GM23338 (cell line): ENCODE data around the gene PDE7B. TPM values are rescaled to one million over a fixed set of nuclear protein-coding genes. Genes with fewer than 3 reads are reported as not detected.

Experiments used
- ATAC-seq: fragments of 200-7000 bp; cut with Tn5 transposase; 3 replicates; pipeline ENCODE4 v1.9.1; 2020
- DNase-seq: peaks from one replicate; pipeline ENCODE4 v3.0.0-alpha.2; 2015; ENCODE audit warnings: low spot score
- H2AFZ ChIP-seq: fragments of 200-600 bp; sonication (generic); 2 replicates; pipeline ENCODE4 v1.8.0; 2016; ENCODE audit warnings: antibody characterized with exemption, mild to moderate bottlenecking, moderate library complexity
- H3F3A ChIP-seq: fragments of 200-600 bp; sonication (generic); replicated peaks from 2 replicates; pipeline ENCODE4 v1.8.0; 2017; ENCODE audit warnings: antibody characterized with exemption, mixed run types, low read depth
- H3K27ac ChIP-seq: fragments of 200-600 bp; sonication (generic); 2 replicates; pipeline ENCODE4 v1.6.1; 2016; ENCODE audit warnings: low read depth
- H3K27me3 ChIP-seq: fragments of 200-600 bp; sonication (generic); 2 replicates; pipeline ENCODE4 v1.8.0; 2016; ENCODE audit warnings: mild to moderate bottlenecking, mixed run types, moderate library complexity; ENCODE audit not compliant: insufficient read depth
- H3K36me3 ChIP-seq: fragments of 200-600 bp; sonication (generic); 2 replicates; pipeline ENCODE4 v1.8.0; 2016; ENCODE audit warnings: mild to moderate bottlenecking; ENCODE audit not compliant: insufficient read depth
- H3K4me1 ChIP-seq: fragments of 200-600 bp; sonication (generic); 2 replicates; pipeline ENCODE4 v1.8.0; 2016; ENCODE audit warnings: mild to moderate bottlenecking, moderate library complexity; ENCODE audit not compliant: insufficient read depth
- H3K4me2 ChIP-seq: fragments of 200-600 bp; sonication (generic); 2 replicates; pipeline ENCODE4 v1.7.1; 2017; ENCODE audit warnings: mixed run types
- H3K4me3 ChIP-seq: fragments of 200-600 bp; sonication (generic); 2 replicates; pipeline ENCODE4 v1.6.1; 2016; ENCODE audit warnings: mixed run types
- H3K79me2 ChIP-seq: fragments of 200-600 bp; sonication (generic); replicated peaks from 2 replicates; pipeline ENCODE4 v1.8.0; 2017; ENCODE audit warnings: mild to moderate bottlenecking; ENCODE audit not compliant: insufficient read depth
- H3K9me2 ChIP-seq: fragments of 200-600 bp; sonication (generic); 2 replicates; pipeline ENCODE4 v1.8.0; 2017; ENCODE audit not compliant: insufficient read depth
- H4K20me1 ChIP-seq: fragments of 200-600 bp; sonication (generic); replicated peaks from 2 replicates; pipeline ENCODE4 v1.8.0; 2017; ENCODE audit warnings: mild to moderate bottlenecking; ENCODE audit not compliant: insufficient read depth
- H3K27ac Mint-ChIP-seq: 2 replicates; pipeline ENCODE4 v1.8.0; 2020; ENCODE audit warnings: inconsistent platforms, mild to moderate bottlenecking, moderate library complexity, mixed read lengths
- H3K27me3 Mint-ChIP-seq: 3 replicates; pipeline ENCODE4 v1.8.0; 2022; ENCODE audit warnings: low read depth, mild to moderate bottlenecking, moderate library complexity, mixed read lengths, inconsistent platforms; ENCODE audit not compliant: insufficient read depth, poor library complexity
- H3K36me3 Mint-ChIP-seq: 3 replicates; pipeline ENCODE4 v1.8.0; 2021; ENCODE audit warnings: low read depth, mild to moderate bottlenecking, inconsistent platforms, moderate library complexity, mixed read lengths
- H3K4me1 Mint-ChIP-seq: 3 replicates; pipeline ENCODE4 v1.8.0; 2020; ENCODE audit warnings: mild to moderate bottlenecking, inconsistent platforms, mixed read lengths
- H3K4me3 Mint-ChIP-seq: 3 replicates; pipeline ENCODE4 v1.8.0; 2021; ENCODE audit warnings: moderate library complexity, mild to moderate bottlenecking, inconsistent platforms, mixed read lengths
- H3K9me3 Mint-ChIP-seq: 3 replicates; pipeline ENCODE4 v1.8.0; 2020; ENCODE audit warnings: moderate library complexity, mild to moderate bottlenecking, inconsistent platforms, mixed read lengths
- CREB1 ChIP-seq: fragments of 250-450 bp; sonication (Bioruptor Pico); IDR thresholded peaks from 2 replicates; pipeline ENCODE4 v1.5.0; 2020; ENCODE audit warnings: low read depth, mild to moderate bottlenecking, moderate library complexity
- EZH2 ChIP-seq: fragments of 200-600 bp; sonication (generic); IDR thresholded peaks from one replicate; pipeline ENCODE4 v1.8.0; 2017; ENCODE audit warnings: antibody characterized with exemption, mild to moderate bottlenecking, low read depth; ENCODE audit not compliant: unreplicated experiment
- EZH2phosphoT487 ChIP-seq: fragments of 200-600 bp; sonication (generic); IDR thresholded peaks from one replicate; pipeline ENCODE4 v1.8.1; 2018; ENCODE audit warnings: antibody characterized with exemption; ENCODE audit not compliant: unreplicated experiment
- JUNB ChIP-seq: IDR thresholded peaks from one replicate; pipeline ENCODE4 v1.6.1; 2016; ENCODE audit warnings: antibody characterized with exemption; ENCODE audit not compliant: unreplicated experiment
- NANOG ChIP-seq: IDR thresholded peaks from 2 replicates; pipeline ENCODE4 v1.6.1; 2016; ENCODE audit warnings: antibody characterized with exemption, borderline replicate concordance
- POLR2AphosphoS5 ChIP-seq: IDR thresholded peaks from 2 replicates; pipeline ENCODE4 v1.6.1; 2016; ENCODE audit warnings: antibody characterized with exemption, low read depth
- STAT1 ChIP-seq: IDR thresholded peaks from one replicate; pipeline ENCODE4 v1.6.1; 2016; ENCODE audit warnings: antibody characterized with exemption; ENCODE audit not compliant: unreplicated experiment
- ZNF114 ChIP-seq: fragments of 250-450 bp; sonication (Bioruptor Pico); IDR thresholded peaks from 2 replicates; pipeline ENCODE4 v1.5.0; 2020; ENCODE audit warnings: mild to moderate bottlenecking, moderate library complexity
- ZNF331 ChIP-seq: fragments of 250-450 bp; sonication (Bioruptor Pico); IDR thresholded peaks from 2 replicates; pipeline ENCODE4 v1.5.0; 2020; ENCODE audit warnings: low read depth, mild to moderate bottlenecking, moderate library complexity
- polyA plus RNA-seq: library from polyadenylated mRNA; unstranded; fragments of >200 nt; fragmentation: Nextera tagmentation; extraction: Ambion mirVana; gene quantifications from 2 replicates; pipeline ENCODE4 v1.2.1, GENCODE V29; 2016
- total RNA-seq: library from RNA; depleted of rRNA; stranded (reverse); fragments of >200 nt; shearing (Covaris generic); gene quantifications from 2 replicates; pipeline ENCODE4 v1.2.3, GENCODE V29; 2014
- TF ChIP-seq, protein P1 (sequence below), 2 experiments: fragments of 200-600 bp in 1 of 2; sonication (generic) in 1 of 2; conservative IDR thresholded peaks; 2 replicates each; pipeline versions ENCODE4 v1.5.1 to v1.6.1; 2016 to 2017; ENCODE audit warnings: antibody characterized with exemption in 2 of 2, low read depth in 2 of 2, mild to moderate bottlenecking in 2 of 2, moderate library complexity in 1 of 2
- TF ChIP-seq, protein P2 (sequence below): IDR thresholded peaks from 2 replicates; pipeline ENCODE4 v1.6.1; 2016; ENCODE audit warnings: antibody characterized with exemption
- TF ChIP-seq, protein P3 (sequence below): IDR thresholded peaks from one replicate; pipeline ENCODE4 v1.6.1; 2018; ENCODE audit warnings: antibody characterized with exemption; ENCODE audit not compliant: unreplicated experiment
- TF ChIP-seq, protein P4 (sequence below): fragments of 250-450 bp; sonication (Bioruptor Pico); IDR thresholded peaks from 2 replicates; pipeline ENCODE4 v1.5.0; 2020; ENCODE audit warnings: mild to moderate bottlenecking, moderate library complexity

Gene PDE7B
- total and polyA plus RNA-seq, 2 experiments from 2014 or later, result 0.07 TPM; not detected in 1

DNA sequence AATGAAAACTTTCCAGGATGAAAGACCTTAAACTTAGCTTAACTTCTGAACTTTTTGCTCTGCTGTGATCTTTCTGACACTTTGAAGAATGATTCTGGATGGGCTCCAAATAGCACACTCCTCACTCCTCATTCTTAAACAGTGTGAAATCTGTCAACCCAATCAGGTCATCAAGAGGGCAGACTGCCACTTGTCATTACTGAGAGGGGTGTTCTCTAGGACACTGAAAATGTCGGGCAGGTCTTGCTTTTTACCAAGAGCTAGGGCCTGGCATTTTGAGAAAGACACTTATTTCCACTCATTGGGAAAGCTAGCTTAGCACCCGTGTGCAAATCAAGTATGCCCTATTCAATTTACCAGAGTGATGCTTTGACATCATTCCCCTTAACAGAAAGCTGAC is 276.4 kb downstream of the PDE7B start:
- H3K4me3 Mint-ChIP-seq, result no peak overlapping the region
- no peaks in the 10 kb centered on the region for H3K27me3 Mint-ChIP-seq
- H3K79me2 ChIP-seq, result no peaks in the 10 kb centered on the region
- H3K4me1 Mint-ChIP-seq, result peaks cover 2% of the 10 kb centered on the region; the same call in 2 of the 3 replicates
- DNase-seq, result no peak
- ATAC-seq, result no peak
- H3K36me3 ChIP-seq, result no peaks in the 10 kb centered on the region; the same call in 1 of the 2 replicates
- H3K4me2 ChIP-seq, result no peak overlapping the region
- H3K36me3 Mint-ChIP-seq, result no peaks in the 10 kb centered on the region
- no peak overlapping the region for H3K27ac ChIP-seq
- no peak for TF ChIP-seq STAT1
- no peak for TF ChIP-seq NANOG
- TF ChIP-seq, protein P1, sequence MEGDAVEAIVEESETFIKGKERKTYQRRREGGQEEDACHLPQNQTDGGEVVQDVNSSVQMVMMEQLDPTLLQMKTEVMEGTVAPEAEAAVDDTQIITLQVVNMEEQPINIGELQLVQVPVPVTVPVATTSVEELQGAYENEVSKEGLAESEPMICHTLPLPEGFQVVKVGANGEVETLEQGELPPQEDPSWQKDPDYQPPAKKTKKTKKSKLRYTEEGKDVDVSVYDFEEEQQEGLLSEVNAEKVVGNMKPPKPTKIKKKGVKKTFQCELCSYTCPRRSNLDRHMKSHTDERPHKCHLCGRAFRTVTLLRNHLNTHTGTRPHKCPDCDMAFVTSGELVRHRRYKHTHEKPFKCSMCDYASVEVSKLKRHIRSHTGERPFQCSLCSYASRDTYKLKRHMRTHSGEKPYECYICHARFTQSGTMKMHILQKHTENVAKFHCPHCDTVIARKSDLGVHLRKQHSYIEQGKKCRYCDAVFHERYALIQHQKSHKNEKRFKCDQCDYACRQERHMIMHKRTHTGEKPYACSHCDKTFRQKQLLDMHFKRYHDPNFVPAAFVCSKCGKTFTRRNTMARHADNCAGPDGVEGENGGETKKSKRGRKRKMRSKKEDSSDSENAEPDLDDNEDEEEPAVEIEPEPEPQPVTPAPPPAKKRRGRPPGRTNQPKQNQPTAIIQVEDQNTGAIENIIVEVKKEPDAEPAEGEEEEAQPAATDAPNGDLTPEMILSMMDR (conservative IDR thresholded peaks at IDR 0.05; ENCODE audit: low read depth in 2 of 2), result no peak
- TF ChIP-seq, protein P2, sequence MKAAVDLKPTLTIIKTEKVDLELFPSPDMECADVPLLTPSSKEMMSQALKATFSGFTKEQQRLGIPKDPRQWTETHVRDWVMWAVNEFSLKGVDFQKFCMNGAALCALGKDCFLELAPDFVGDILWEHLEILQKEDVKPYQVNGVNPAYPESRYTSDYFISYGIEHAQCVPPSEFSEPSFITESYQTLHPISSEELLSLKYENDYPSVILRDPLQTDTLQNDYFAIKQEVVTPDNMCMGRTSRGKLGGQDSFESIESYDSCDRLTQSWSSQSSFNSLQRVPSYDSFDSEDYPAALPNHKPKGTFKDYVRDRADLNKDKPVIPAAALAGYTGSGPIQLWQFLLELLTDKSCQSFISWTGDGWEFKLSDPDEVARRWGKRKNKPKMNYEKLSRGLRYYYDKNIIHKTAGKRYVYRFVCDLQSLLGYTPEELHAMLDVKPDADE, result no peak
- TF ChIP-seq JUNB, result no peak
- TF ChIP-seq EZH2, result no peak
- TF ChIP-seq, protein P3, sequence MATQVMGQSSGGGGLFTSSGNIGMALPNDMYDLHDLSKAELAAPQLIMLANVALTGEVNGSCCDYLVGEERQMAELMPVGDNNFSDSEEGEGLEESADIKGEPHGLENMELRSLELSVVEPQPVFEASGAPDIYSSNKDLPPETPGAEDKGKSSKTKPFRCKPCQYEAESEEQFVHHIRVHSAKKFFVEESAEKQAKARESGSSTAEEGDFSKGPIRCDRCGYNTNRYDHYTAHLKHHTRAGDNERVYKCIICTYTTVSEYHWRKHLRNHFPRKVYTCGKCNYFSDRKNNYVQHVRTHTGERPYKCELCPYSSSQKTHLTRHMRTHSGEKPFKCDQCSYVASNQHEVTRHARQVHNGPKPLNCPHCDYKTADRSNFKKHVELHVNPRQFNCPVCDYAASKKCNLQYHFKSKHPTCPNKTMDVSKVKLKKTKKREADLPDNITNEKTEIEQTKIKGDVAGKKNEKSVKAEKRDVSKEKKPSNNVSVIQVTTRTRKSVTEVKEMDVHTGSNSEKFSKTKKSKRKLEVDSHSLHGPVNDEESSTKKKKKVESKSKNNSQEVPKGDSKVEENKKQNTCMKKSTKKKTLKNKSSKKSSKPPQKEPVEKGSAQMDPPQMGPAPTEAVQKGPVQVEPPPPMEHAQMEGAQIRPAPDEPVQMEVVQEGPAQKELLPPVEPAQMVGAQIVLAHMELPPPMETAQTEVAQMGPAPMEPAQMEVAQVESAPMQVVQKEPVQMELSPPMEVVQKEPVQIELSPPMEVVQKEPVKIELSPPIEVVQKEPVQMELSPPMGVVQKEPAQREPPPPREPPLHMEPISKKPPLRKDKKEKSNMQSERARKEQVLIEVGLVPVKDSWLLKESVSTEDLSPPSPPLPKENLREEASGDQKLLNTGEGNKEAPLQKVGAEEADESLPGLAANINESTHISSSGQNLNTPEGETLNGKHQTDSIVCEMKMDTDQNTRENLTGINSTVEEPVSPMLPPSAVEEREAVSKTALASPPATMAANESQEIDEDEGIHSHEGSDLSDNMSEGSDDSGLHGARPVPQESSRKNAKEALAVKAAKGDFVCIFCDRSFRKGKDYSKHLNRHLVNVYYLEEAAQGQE, result no peak
- TF ChIP-seq, protein P4, sequence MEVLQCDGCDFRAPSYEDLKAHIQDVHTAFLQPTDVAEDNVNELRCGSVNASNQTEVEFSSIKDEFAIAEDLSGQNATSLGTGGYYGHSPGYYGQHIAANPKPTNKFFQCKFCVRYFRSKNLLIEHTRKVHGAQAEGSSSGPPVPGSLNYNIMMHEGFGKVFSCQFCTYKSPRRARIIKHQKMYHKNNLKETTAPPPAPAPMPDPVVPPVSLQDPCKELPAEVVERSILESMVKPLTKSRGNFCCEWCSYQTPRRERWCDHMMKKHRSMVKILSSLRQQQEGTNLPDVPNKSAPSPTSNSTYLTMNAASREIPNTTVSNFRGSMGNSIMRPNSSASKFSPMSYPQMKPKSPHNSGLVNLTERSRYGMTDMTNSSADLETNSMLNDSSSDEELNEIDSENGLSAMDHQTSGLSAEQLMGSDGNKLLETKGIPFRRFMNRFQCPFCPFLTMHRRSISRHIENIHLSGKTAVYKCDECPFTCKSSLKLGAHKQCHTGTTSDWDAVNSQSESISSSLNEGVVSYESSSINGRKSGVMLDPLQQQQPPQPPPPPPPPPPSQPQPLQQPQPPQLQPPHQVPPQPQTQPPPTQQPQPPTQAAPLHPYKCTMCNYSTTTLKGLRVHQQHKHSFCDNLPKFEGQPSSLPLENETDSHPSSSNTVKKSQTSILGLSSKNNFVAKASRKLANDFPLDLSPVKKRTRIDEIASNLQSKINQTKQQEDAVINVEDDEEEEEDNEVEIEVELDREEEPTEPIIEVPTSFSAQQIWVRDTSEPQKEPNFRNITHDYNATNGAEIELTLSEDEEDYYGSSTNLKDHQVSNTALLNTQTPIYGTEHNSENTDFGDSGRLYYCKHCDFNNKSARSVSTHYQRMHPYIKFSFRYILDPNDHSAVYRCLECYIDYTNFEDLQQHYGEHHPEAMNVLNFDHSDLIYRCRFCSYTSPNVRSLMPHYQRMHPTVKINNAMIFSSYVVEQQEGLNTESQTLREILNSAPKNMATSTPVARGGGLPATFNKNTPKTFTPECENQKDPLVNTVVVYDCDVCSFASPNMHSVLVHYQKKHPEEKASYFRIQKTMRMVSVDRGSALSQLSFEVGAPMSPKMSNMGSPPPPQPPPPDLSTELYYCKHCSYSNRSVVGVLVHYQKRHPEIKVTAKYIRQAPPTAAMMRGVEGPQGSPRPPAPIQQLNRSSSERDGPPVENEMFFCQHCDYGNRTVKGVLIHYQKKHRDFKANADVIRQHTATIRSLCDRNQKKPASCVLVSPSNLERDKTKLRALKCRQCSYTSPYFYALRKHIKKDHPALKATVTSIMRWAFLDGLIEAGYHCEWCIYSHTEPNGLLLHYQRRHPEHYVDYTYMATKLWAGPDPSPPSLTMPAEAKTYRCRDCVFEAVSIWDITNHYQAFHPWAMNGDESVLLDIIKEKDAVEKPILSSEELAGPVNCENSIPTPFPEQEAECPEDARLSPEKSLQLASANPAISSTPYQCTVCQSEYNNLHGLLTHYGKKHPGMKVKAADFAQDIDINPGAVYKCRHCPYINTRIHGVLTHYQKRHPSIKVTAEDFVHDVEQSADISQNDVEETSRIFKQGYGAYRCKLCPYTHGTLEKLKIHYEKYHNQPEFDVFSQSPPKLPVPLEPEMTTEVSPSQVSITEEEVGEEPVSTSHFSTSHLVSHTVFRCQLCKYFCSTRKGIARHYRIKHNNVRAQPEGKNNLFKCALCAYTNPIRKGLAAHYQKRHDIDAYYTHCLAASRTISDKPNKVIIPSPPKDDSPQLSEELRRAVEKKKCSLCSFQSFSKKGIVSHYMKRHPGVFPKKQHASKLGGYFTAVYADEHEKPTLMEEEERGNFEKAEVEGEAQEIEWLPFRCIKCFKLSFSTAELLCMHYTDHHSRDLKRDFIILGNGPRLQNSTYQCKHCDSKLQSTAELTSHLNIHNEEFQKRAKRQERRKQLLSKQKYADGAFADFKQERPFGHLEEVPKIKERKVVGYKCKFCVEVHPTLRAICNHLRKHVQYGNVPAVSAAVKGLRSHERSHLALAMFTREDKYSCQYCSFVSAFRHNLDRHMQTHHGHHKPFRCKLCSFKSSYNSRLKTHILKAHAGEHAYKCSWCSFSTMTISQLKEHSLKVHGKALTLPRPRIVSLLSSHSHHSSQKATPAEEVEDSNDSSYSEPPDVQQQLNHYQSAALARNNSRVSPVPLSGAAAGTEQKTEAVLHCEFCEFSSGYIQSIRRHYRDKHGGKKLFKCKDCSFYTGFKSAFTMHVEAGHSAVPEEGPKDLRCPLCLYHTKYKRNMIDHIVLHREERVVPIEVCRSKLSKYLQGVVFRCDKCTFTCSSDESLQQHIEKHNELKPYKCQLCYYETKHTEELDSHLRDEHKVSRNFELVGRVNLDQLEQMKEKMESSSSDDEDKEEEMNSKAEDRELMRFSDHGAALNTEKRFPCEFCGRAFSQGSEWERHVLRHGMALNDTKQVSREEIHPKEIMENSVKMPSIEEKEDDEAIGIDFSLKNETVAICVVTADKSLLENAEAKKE (CRISPR knock-in tag), result no peak
- TF ChIP-seq ZNF114, result no peak
- no peak for TF ChIP-seq POLR2AphosphoS5
- no peak for TF ChIP-seq EZH2phosphoT487
- no peak for TF ChIP-seq CREB1 (CRISPR knock-in tag)
- TF ChIP-seq ZNF331 (CRISPR knock-in tag), result no peak
- no peaks in the 10 kb centered on the region for H3K9me2 ChIP-seq
- no peaks in the 10 kb centered on the region for H4K20me1 ChIP-seq
- H3K27ac Mint-ChIP-seq, result no peak overlapping the region
- no peak overlapping the region for H3K4me3 ChIP-seq
- no peaks in the 10 kb centered on the region for H3F3A ChIP-seq
- H3K4me1 ChIP-seq, result no peaks in the 10 kb centered on the region
- H3K9me3 Mint-ChIP-seq, result no peaks in the 10 kb centered on the region
- no peak overlapping the region for H2AFZ ChIP-seq
- H3K27me3 ChIP-seq, result no peaks in the 10 kb centered on the region
